ENCODE results near the gene CTSO. TPM values are rescaled to one million over a fixed set of nuclear protein-coding genes. Genes with fewer than 3 reads are reported as not detected.

The CTSO gene
- total and polyA plus RNA-seq, 8 donors: 1.2 to 41.7 (median 5.7) TPM

GRCh38 chr4:155911905-155912304, 41.8 kb downstream of the CTSO start:
- no peaks in the 10 kb centered on the region for H3K36me3 ChIP-seq
- H3K4me3 ChIP-seq: no peak overlapping the region
- 65 to 91% (median 88%) methylated on average over 1 of the region's 1 CpG for WGBS, 5 donors
- no peak for DNase-seq
- H3K4me1 ChIP-seq: no peaks in the 10 kb centered on the region
- intact Hi-C loops (cut with DNase I; ENCODE audit: low total_unique reads): no loop called here
- H3K27ac ChIP-seq: no peak overlapping the region
- H3K27me3 ChIP-seq: no peaks in the 10 kb centered on the region
- TF ChIP-seq POLR2A (IDR thresholded peaks at IDR 0.05) (no peak), CTCF (IDR thresholded peaks at IDR 0.05) (no peak), EP300 (IDR thresholded peaks at IDR 0.05) (no peak), POLR2AphosphoS5 (IDR thresholded peaks at IDR 0.05) (no peak)
- H3K9me3 ChIP-seq: no peaks in the 10 kb centered on the region

GRCh38 chr4:155909615-155910226, 43.9 kb downstream of the CTSO start:
- no peak overlapping the region for H3K4me3 ChIP-seq
- H3K4me1 ChIP-seq: no peaks in the 10 kb centered on the region
- H3K9me3 ChIP-seq: no peaks in the 10 kb centered on the region
- TF ChIP-seq EP300 (IDR thresholded peaks at IDR 0.05) (no peak), POLR2AphosphoS5 (IDR thresholded peaks at IDR 0.05) (no peak), POLR2A (IDR thresholded peaks at IDR 0.05) (no peak), CTCF (IDR thresholded peaks at IDR 0.05) (no peak)
- no peaks in the 10 kb centered on the region for H3K27me3 ChIP-seq
- no peak for DNase-seq
- no peaks in the 10 kb centered on the region for H3K36me3 ChIP-seq
- H3K27ac ChIP-seq: no peak overlapping the region
- 77 to 92% (median 86%) methylated on average over 3 of the region's 3 CpGs for WGBS, 5 donors
- intact Hi-C loops (cut with DNase I; ENCODE audit: low total_unique reads): no loop called here

- intact Hi-C loops (cut with DNase I; ENCODE audit: low total_unique reads): no loop called here
- Histone ChIP-seq H3K4me3 (no peak overlapping the region), H3K36me3 (no peaks in the 10 kb centered on the region), H3K27ac (no peak overlapping the region), H3K4me1 (no peaks in the 10 kb centered on the region), H3K27me3 (no peaks in the 10 kb centered on the region), H3K9me3 (no peaks in the 10 kb centered on the region)
- WGBS, 5 donors: 86 to 94% (median 91%) methylated on average over 4 of the region's 4 CpGs
- no peak for DNase-seq
- TF ChIP-seq POLR2AphosphoS5 (IDR thresholded peaks at IDR 0.05) (no peak), EP300 (IDR thresholded peaks at IDR 0.05) (no peak), POLR2A (IDR thresholded peaks at IDR 0.05) (no peak), CTCF (IDR thresholded peaks at IDR 0.05) (no peak)
Observed at GRCh38 chr4:155908187-155909139, 45.2 kb downstream of the CTSO start.

- TF ChIP-seq EP300 (IDR thresholded peaks at IDR 0.05) (no peak), POLR2AphosphoS5 (IDR thresholded peaks at IDR 0.05) (no peak), POLR2A (IDR thresholded peaks at IDR 0.05) (no peak), CTCF (IDR thresholded peaks at IDR 0.05) (no peak)
- Histone ChIP-seq H3K9me3 (no peaks in the 10 kb centered on the region), H3K27me3 (no peaks in the 10 kb centered on the region), H3K36me3 (no peaks in the 10 kb centered on the region), H3K4me1 (no peaks in the 10 kb centered on the region), H3K4me3 (no peak overlapping the region), H3K27ac (no peak overlapping the region)
- DNase-seq: no peak
- 83 to 95% (median 95%) methylated on average over 1 of the region's 1 CpG for WGBS, 5 donors
- intact Hi-C loops (cut with DNase I; ENCODE audit: low total_unique reads): no loop called here
Observed at GRCh38 chr4:155907556-155907955, 46.1 kb downstream of the CTSO start.

All from stomach (tissue), 9 donors.